Measurements from ENCODE around the gene SMYD3.
"Not testable (repeated sequence)": the region's sequence is repeated elsewhere in the genome, so short reads cannot be mapped to it uniquely, and the experiment has no call there.

Gene SMYD3

GRCh38 chr1:246078126-246078887 lies 428.8 kb downstream of the SMYD3 start:
- no peak for DNase-seq (ENCODE audit: low read depth)
- H3K4me3 ChIP-seq (ENCODE audit: low read depth, low read length) = no peak overlapping the region
- TF ChIP-seq, protein P1, sequence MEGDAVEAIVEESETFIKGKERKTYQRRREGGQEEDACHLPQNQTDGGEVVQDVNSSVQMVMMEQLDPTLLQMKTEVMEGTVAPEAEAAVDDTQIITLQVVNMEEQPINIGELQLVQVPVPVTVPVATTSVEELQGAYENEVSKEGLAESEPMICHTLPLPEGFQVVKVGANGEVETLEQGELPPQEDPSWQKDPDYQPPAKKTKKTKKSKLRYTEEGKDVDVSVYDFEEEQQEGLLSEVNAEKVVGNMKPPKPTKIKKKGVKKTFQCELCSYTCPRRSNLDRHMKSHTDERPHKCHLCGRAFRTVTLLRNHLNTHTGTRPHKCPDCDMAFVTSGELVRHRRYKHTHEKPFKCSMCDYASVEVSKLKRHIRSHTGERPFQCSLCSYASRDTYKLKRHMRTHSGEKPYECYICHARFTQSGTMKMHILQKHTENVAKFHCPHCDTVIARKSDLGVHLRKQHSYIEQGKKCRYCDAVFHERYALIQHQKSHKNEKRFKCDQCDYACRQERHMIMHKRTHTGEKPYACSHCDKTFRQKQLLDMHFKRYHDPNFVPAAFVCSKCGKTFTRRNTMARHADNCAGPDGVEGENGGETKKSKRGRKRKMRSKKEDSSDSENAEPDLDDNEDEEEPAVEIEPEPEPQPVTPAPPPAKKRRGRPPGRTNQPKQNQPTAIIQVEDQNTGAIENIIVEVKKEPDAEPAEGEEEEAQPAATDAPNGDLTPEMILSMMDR (conservative IDR thresholded peaks at IDR 0.05; ENCODE audit: low read depth, low read length) = no peak

GRCh38 chr1:246077476-246077875 lies 429.6 kb downstream of the SMYD3 start:
- no peak overlapping the region for H3K4me3 ChIP-seq (ENCODE audit: low read depth, low read length)
- DNase-seq (ENCODE audit: low read depth) = no peak

DNA sequence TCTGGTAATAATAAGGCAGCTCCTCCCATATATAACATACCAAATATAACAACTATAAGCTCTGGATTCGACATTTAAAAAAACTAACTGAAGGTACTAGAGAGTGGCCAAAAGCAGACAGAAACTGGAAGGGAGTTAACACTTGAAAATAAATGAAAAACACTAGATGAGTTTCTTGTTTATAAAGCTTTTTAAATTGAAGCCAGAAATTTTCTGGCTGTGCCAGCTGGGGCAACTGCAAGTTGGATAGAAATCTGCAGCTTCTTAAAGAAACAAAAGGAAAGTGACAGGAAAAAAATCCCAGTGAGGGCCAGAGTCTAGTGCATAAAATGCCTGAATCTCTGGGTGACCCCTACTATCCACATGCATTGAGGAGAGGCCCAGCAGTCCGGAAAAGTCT lies 432.7 kb downstream of the SMYD3 start:
- TF ChIP-seq, protein P1 (conservative IDR thresholded peaks at IDR 0.05; ENCODE audit: low read depth, low read length) = no peak
- DNase-seq (ENCODE audit: low read depth) = no peak
- H3K4me3 ChIP-seq (ENCODE audit: low read depth, low read length) = no peak overlapping the region

More at GRCh38 chr1:246077476-246077875, 429.6 kb downstream of the SMYD3 start:
- TF ChIP-seq, protein P1 (conservative IDR thresholded peaks at IDR 0.05; ENCODE audit: low read depth, low read length) = no peak

DNA sequence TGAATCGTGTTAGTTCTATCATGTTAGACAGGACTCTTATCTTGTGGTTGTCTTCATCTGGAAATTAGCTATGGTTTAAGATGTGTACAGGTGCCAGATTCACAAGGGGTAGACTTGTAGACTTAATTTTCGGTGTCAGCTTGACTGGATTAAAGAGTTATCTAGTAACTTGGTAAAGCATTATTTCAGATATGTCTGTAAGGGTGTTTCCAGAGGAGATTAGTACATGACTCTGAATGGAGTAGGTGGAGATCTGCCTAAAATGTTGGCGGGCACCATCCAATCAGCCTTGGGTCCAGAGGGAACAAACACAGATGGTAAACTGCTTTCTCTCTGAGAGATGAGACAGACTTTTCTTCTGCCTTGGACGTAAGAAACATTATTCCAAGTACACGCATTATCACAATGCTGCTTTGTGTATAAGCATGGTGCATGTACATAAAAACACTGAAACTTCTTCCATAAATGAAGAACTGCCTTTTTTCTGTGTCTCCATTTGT lies 434.6 kb downstream of the SMYD3 start:
- no peak overlapping the region for H3K4me3 ChIP-seq (ENCODE audit: low read depth, low read length)
- TF ChIP-seq, protein P1 (conservative IDR thresholded peaks at IDR 0.05; ENCODE audit: low read depth, low read length) = no peak
- DNase-seq (ENCODE audit: low read depth) = no peak

DNA sequence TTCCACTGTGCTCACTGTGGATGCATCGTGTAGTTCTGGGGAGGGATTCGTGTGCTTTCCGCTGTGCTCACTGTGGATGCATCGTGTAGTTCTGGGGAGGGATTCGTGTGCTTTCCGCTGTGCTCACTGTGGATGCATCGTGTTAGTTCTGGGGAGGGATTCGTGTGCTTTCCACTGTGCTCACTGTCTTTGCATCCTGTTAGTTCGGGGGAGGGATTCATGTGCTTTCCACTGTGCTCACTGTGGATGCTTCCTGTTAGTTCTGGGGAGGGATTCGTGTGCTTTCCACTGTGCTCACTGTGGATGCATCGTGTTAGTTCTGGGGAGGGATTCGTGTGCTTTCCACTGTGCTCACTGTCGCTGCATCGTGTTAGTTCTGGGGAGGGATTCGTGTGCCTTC lies 435.1 kb downstream of the SMYD3 start:
- not testable (repeated sequence) for DNase-seq (ENCODE audit: low read depth)

DNA sequence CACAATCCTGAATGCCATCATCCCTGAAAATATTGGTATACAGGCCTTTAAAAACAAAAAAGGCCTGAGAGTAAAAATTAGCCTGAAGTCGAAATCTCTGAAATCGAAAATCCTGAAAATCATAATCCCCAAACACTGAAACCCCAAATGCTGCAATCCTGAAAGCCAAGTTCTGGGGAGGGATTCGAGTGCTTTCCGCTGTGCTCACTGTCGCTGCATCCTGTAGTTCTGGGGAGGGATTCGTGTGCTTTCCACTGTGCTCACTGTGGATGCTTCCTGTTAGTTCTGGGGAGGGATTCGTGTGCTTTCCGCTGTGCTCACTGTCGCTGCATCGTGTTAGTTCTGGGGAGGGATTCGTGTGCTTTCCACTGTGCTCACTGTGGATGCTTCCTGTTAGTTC lies 435.5 kb downstream of the SMYD3 start:
- peak; percentile 26 for DNase-seq (ENCODE audit: low read depth)
- peak overlapping the region; percentile 34 for H3K4me3 ChIP-seq (ENCODE audit: low read depth, low read length)

More for the DNA sequence above, 435.1 kb downstream of the SMYD3 start:
- H3K4me3 ChIP-seq (ENCODE audit: low read depth, low read length) = peak overlapping the region; percentile 34

DNA sequence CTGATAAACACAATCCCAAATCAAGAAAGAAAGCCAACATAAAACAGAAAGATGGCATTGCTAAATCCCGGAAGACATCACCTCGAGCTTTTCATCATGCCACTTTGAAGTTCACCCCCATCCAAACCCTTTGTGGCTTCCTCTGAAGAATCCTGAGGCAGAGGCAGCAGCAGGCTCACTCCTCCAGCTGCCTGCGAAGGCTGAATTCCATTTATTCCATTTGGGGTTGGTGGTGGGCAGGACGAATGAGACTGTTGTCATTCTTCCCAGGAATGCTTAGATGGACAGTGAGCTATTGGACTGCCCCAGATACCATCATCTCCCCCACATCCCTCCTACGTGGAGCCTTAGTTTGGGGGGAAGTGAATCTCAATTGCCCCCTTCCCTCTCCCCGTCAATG lies 437.5 kb downstream of the SMYD3 start:
- DNase-seq (ENCODE audit: low read depth) = no peak
- TF ChIP-seq, protein P1 (conservative IDR thresholded peaks at IDR 0.05; ENCODE audit: low read depth, low read length) = no peak
- H3K4me3 ChIP-seq (ENCODE audit: low read depth, low read length) = no peak overlapping the region
